Upper lobe of left lung (tissue), 4 donors: ENCODE data around the gene A3GALT2.

Source experiments
- CTCF ChIP-seq, 6 experiments: fragments of 450-650 bp in 4 of 6; fragments of 200-600 bp in 2 of 6; sonication (generic) in 2 of 6; IDR thresholded peaks; one replicate each; pipeline ENCODE4 v1.5.1; 2016 to 2019; ENCODE audit warnings: antibody characterized with exemption in 6 of 6
- EP300 ChIP-seq, 4 donors: sonication (generic); formaldehyde crosslinking; IDR thresholded peaks; one replicate each; pipeline ENCODE4 v1.5.1; 2017; ENCODE audit warnings: antibody characterized with exemption in 4 of 4, control low read depth in 2 of 4
- POLR2A ChIP-seq, 4 donors: fragments of 450-650 bp; IDR thresholded peaks; one replicate each; pipeline ENCODE4 v1.5.1; 2016 to 2017; ENCODE audit warnings: antibody characterized with exemption in 4 of 4, mild to moderate bottlenecking in 2 of 4
- POLR2AphosphoS5 ChIP-seq, 2 donors: sonication (generic); formaldehyde crosslinking; IDR thresholded peaks; one replicate each; pipeline ENCODE4 v1.5.1; 2017; ENCODE audit warnings: antibody characterized with exemption in 2 of 2

- TF ChIP-seq CTCF (IDR thresholded peaks at IDR 0.05), result no peak
- TF ChIP-seq POLR2A (IDR thresholded peaks at IDR 0.05), result no peak
- no peak for TF ChIP-seq EP300 (IDR thresholded peaks at IDR 0.05)
- no peak for TF ChIP-seq POLR2AphosphoS5 (IDR thresholded peaks at IDR 0.05)
Measured at GRCh38 chr1:33312413-33312749, 8.5 kb downstream of the A3GALT2 start.
